Coronary artery (tissue), 2 donors: Measurements from ENCODE around the gene DUS1L.

Experiments
- DNase-seq: peaks from one replicate; pipeline ENCODE4 v3.0.0-alpha.2; 2017; ENCODE audit warnings: low spot score
- H3K27ac ChIP-seq, 2 donors: fragments of 200-600 bp; sonication (generic); one replicate each; pipeline ENCODE4 v1.5.1; 2016 to 2019
- H3K4me3 ChIP-seq: fragments of 200-600 bp; sonication (generic); 2 replicates; pipeline ENCODE4 v1.5.1; 2016; ENCODE audit warnings: mild to moderate bottlenecking, moderate library complexity
- CTCF ChIP-seq: fragments of 200-600 bp; sonication (generic); IDR thresholded peaks from one replicate; pipeline ENCODE4 v1.5.1; 2019; ENCODE audit warnings: antibody characterized with exemption

DUS1L gene

GRCh38 chr17:82047914-82048570, 17.6 kb downstream of the DUS1L start:
- no peak overlapping the region for H3K27ac ChIP-seq
- H3K4me3 ChIP-seq: no peak overlapping the region
- no peak for TF ChIP-seq CTCF
- DNase-seq: no peak

- DNase-seq: no peak
- TF ChIP-seq CTCF: no peak
- H3K4me3 ChIP-seq: no peak overlapping the region
- no peak overlapping the region for H3K27ac ChIP-seq
Observed at GRCh38 chr17:82047379-82047778, 18.2 kb downstream of the DUS1L start.

- H3K27ac ChIP-seq: no peak overlapping the region
- TF ChIP-seq CTCF: no peak
- no peak overlapping the region for H3K4me3 ChIP-seq
- DNase-seq: no peak
Observed at GRCh38 chr17:82046903-82047302, 18.7 kb downstream of the DUS1L start.

GRCh38 chr17:82045936-82046484, 19.6 kb downstream of the DUS1L start:
- DNase-seq: no peak
- H3K4me3 ChIP-seq: no peak overlapping the region
- TF ChIP-seq CTCF: no peak
- H3K27ac ChIP-seq: no peak overlapping the region

GRCh38 chr17:82043507-82043906, 22.1 kb downstream of the DUS1L start:
- no peak for DNase-seq
- no peak for TF ChIP-seq CTCF
- no peak overlapping the region for H3K4me3 ChIP-seq

GRCh38 chr17:82042649-82043048, 23.0 kb downstream of the DUS1L start:
- no peak overlapping the region for H3K27ac ChIP-seq
- no peak for DNase-seq
- no peak overlapping the region for H3K4me3 ChIP-seq
- TF ChIP-seq CTCF: no peak

More at GRCh38 chr17:82043507-82043906, 22.1 kb downstream of the DUS1L start:
- H3K27ac ChIP-seq: no peak overlapping the region

- no peak overlapping the region for H3K4me3 ChIP-seq
- H3K27ac ChIP-seq: no peak overlapping the region
- no peak for DNase-seq
- no peak for TF ChIP-seq CTCF
Observed at GRCh38 chr17:82041144-82041814, 24.3 kb downstream of the DUS1L start.
